D721Med (cell line): ENCODE data around the gene FPR1.

Source experiments
- DNase-seq: peaks from one replicate; pipeline ENCODE4 v3.0.0; 2011; ENCODE audit warnings: low spot score; ENCODE audit not compliant: insufficient read length
- FAIRE-seq: peaks from 2 replicates; lab custom pipeline; 2011; peaks lifted over from hg19 to GRCh38; lab: Jason Lieb, UNC
- CTCF ChIP-seq: IDR thresholded peaks from 2 replicates; pipeline ENCODE4 v1.5.1; 2012; ENCODE audit warnings: mild to moderate bottlenecking, control low read depth; ENCODE audit not compliant: insufficient read depth; ENCODE audit errors: missing control alignments

The FPR1 gene

GRCh38 chr19:51724543-51724942 lies 27.1 kb downstream of the FPR1 start:
- DNase-seq (no peak), FAIRE-seq (no peak)
- TF ChIP-seq CTCF = no peak

GRCh38 chr19:51722492-51722891 lies 29.2 kb downstream of the FPR1 start:
- FAIRE-seq (no peak), DNase-seq (no peak)
- TF ChIP-seq CTCF = no peak

- no peak for TF ChIP-seq CTCF
- FAIRE-seq (no peak), DNase-seq (no peak)
Observed at GRCh38 chr19:51721905-51722304, 29.8 kb downstream of the FPR1 start.

GRCh38 chr19:51719251-51719988 lies 32.3 kb downstream of the FPR1 start:
- no peak for FAIRE-seq

GRCh38 chr19:51716925-51717324 lies 34.8 kb downstream of the FPR1 start:
- FAIRE-seq = no peak
- no peak for DNase-seq
- TF ChIP-seq CTCF = no peak

More at GRCh38 chr19:51719251-51719988, 32.3 kb downstream of the FPR1 start:
- no peak for TF ChIP-seq CTCF
- no peak for DNase-seq

GRCh38 chr19:51715850-51716249 lies 35.8 kb downstream of the FPR1 start:
- DNase-seq = no peak
- no peak for TF ChIP-seq CTCF
- no peak for FAIRE-seq

GRCh38 chr19:51714848-51715247 lies 36.8 kb downstream of the FPR1 start:
- no peak for TF ChIP-seq CTCF
- DNase-seq = no peak
- FAIRE-seq = no peak
